ENCODE results near the gene COL6A2.
"Not testable (repeated sequence)": the region's sequence is repeated elsewhere in the genome, so short reads cannot be mapped to it uniquely, and the experiment has no call there.

Gene COL6A2

DNA sequence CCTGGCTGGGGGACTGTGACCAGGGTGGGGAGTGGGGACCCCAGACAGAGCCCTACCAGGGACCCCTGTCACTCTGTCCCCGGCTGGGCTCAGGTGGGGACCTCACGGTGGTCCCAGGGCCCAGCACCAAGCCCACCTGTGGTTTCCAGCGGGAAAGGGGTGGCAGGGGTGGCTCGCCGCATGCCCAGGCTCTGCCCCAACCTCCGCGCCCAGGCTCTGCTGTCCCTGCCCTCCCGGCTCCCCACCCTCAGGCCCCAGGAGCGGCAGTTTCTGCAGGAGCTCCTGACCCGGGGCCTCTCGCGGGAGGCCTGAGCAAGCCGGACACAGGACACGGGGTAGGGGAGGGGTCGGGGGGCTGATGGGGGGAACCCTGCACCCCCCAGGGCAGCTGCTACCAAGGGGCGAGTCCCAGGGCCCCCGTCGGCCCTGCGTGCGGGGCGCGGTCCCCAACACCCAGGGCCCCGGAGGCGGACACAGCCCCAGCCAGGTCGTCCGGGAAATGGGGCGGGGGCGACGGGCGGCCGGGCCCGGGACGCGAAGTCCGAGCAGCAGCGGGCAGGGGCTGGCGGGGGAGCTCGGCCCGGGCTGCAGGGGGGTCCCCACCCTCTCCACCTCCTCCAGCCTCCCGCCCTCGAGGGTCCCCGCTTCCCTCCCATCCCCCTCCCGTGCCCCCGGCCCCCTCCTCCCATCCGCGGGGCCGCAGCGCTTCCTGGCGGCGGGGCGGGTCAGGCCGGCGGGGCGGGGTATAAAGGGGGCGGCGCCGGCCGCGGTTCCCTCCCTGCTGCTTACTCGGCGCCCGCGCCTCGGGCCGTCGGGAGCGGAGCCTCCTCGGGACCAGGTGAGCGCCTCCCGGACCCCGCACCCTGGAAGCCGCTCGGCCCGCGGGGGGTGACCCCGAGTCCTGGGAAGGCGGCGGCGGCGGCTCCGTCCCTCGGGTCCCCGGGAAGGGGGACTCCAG, at the start of gene COL6A2:
Gene COL6A2 (plus strand): TSS at position 777 of the 958 bp plus-strand sequence.
- peak; percentile 58 for DNase-seq

DNA sequence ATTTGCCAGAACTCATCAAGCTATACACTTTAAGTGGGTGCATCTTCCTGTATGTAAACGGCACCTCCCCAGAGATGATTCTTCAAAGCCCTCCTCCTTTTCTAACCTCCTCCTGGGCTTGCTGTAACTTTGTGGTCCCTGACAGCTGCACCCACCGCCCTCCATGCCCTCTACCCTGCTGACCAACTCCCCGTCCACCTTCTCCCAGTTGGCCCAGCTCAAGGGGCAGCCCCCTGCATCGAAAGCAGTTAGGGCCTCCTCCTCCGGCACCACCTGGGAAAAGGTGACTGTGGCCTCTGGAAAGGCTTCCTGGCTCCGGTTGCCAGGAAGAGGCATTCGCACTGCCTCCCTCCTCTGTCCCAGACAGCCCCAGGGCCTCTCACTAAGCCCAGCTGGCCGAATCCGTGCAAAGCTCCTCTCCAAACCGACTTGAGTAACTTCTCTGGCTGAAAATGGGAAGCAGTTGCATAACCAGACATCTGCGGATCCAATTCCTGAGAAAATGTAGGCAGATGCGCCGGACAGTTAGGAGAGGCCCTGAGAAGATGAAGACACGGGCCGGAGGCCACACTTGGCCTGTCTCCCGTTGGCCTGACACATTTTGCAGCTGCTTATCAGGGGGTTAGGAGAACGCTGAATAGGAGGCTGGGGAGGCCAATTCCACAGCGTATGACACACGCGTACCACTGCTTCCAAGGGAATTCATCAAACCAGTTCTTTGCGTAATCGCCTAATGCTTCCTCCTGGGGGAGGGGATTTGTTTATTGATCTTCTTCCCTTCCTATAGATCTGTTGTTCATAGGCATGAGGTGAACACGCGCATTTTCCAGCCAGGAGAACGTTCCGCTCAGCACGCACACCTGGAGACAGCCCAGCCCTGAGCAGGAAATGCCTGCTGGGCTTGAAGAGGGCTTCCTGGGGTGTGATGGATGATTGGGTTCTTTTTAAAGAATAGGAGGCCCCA, 48.7 kb upstream of the COL6A2 start:
- DNase-seq, result no peak

DNA sequence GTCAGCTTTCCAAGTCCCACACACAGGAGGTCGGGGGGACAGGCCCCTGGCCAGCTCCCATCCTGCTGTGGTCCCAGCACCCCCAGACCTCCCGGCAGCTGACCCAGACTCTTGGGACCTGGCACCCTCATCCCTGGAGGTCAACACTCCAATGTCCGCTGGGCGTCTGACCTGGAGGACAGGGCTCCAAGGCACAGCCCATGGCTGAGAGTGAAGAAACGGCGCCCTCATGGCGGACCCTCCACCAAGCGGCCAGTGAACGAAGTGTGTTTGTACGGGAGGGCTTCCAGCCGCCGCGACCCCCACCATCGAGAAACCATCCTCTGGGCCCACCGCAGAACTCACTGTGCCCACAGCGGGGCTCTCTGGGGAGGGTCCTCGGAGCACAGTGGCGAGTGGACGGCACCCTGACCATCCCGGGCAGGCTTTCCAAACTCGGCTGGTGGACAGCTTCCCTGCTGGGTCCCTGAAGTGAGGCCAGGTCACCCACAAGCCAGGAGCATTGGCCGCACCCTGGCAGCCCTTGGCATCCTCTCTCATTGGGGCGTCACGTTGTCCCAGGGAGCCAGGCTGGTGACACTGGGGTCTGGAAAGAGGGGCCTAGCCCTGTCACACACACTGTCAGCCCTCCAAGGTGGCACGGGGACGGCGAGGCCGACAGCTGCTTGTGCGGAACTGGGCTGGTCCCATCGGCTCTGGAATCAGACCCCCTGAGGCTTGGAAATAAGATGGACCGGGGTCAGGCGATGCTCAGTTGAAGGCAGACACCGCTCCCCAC, 47.8 kb upstream of the COL6A2 start:
- DNase-seq, result no peak

DNA sequence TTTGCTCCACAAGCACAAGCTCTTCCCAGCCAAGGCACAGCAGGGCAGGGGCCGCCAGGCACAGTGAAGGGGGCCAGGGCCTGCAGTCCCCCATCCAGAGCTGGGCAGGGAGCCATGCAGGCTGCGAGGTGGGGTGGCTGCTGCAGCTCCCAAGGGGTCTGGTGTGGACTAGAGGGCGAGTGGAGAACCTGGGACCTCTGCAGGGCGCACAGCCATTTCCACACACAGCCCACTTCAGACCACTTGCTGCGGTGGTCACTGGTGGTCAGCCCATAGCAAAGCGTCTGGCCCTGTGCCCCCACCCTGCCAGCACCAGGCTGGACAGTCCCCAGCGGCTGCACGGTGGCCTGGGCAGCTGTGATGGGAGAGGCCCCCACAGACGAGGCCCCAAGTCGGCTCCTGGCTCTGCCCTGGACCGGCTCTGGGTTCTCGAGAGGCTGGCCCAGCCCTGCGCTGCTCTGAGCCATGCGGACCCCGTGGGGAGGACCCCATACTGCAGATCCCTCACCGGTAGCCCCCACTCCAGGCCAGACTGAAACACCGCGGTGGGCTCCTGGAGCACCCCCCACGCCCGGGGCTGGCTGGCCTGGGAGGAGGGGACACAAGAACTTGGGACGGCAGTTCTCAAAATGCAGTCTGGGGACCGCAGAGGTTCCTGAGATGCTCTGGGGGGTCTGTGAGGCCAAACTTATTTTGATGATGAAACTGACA, 47.1 kb upstream of the COL6A2 start:
- no peak for DNase-seq

DNA sequence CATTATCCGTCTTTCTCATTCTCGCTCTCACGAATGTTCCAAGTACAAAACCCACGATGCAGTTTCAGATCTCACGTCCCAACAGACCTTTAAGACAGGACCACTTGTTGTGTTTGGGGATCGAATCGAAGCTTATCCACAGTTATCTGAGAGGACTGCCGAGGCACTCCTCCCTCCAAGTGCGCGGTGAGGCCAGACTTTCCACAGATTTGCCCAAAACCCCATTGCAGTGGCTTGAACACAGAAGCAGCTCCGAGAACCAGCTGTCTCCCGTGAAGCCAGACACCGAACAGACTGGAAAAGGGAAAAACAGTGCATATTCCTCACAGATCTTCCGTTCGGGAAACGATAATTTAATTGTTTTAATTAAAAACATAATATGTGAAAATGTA, 46.5 kb upstream of the COL6A2 start:
- no peak for DNase-seq

DNA sequence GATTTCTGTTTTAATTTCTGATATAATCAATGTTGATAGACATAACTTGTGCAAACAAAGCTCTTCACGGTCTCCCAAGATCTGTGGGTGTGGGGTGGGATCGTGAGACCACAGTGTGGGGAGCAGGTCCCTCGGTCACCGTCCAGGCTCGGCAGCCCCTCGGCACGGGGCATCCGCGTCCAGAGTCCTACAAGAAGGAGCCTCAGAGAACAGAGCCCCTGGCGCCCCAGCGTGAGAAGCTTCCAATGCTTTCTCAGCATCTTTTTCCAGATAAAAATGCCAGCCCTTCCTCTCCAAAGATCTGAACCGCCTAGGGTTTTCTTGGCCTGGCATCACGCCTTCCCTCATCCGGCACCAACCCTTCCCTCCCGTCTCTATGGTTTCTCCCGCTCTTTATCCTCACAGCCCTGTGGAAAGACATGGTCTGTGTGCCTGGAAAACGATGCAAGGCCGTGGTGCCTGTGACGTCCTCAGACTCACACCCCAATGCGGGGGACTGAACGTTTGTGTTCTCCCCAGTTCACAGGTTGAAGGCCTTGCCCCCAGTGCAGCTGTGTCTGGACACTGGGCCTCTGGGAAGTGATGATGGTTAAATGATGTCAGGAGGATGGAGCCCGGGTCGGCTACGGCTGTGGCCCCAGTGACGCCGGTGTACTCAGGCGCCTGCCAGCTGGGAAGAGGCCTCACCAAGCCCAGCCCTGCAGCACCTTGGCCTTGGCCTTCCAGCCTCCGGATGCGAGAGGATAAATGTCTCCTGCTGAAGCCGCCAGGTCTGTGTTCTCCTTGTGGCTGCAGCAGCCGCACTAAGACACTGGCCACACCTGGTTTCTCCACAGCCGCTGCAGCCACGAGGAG, 45.9 kb upstream of the COL6A2 start:
- no peak for DNase-seq

DNA sequence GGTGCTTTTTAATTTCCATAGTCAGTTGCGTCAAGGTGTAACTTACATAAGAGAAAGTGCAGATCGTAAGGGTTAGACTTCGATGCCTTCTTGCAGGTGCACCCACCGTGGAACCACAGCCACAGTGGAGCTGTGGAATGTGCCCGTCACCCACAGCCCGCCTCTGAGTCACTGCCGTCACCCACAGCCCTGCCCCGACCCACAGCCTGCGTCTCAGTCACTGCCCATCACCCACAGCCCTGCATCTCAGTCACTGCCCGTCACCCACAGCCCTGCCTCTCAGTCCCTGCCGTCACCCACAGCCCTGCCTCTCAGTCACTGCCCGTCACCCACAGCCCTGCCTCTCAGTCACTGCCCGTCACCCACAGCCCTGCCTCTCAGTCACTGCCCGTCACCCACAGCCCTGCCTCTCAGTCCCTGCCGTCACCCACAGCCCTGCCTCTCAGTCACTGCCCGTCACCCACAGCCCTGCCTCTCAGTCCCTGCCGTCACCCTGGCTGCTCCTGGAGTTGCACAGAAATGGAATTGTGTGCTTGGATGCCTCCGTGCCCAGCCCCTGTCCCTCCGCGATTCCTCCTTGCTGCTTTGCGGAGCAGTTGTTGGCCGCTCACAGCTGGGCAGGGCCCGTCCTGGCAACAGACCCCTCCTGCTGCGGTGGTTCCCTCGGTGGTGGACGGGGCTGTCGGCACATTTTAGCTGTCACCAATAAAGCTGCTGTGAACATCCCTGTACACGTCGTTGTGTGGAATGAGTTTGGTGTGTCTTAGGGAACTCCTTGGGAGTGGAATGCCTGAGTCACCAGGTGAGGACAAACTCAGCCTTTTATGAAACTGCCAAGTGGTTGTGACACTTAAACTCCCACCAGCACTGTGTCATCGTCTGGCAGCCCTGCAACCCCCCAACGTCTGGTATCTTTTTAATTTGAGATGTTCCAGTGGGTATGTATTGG, 44.9 kb upstream of the COL6A2 start:
- DNase-seq, result no peak

DNA sequence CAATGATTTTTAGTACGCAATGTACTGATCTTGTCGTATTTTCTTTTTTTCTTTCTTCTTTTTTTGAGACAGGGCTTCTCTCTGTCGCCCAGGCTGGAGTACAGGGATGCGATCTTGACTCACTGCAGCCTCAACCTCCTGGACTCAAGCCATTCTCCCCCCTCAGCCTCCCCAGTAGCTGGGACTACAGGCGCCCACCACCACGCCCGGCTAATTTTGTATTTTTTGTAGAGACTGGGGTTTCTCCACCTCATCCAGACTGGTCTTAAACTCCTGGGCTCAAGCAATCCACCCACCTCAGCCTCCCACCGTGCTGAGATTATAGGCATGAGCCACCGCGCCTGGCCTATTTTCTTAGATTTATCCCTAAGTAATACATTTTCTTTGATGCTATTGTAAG, 43.9 kb upstream of the COL6A2 start:
- no peak for DNase-seq

DNA sequence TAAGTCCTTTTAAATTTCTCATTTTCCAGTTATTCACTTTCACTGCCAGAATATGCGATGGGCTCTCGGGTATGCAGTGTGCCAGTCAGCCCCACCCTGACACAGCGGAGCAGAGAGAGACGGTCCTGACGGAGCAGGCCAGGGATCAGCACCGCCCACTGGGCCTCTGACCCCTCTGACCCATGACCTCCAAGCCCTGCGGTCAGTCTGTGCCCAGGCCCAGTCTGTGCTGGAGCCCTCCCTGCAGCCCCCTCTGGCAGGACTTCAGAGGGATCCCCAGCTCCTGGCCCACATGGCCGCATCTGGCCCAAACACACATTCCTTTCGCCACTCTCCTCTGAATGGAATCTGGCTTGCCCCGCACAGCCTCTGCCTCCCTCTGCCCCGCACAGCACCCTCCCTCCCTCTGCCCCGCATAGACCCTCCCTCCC, 43.4 kb upstream of the COL6A2 start:
- no peak for DNase-seq

DNA sequence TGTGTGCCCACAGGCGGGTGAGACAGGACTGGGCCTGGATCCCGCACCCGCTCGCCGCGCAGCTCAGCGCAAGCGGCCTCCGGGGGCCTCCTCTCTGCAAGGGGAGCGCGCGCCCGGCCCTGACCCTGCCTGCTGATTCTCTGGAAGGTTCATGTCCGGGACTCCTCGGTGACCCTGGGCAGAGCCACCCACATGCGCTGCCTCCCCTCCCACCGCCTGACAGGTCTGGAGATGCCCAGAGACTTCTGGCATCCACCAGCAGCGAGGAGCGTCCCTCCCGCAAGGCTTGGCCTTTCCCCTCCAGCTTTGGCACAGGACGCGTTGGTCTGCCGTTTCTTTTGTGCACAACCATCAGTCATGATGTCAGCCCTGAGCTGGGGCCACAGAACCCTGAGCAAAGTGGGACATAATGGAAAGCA, 42.0 kb upstream of the COL6A2 start:
- DNase-seq, result no peak

DNA sequence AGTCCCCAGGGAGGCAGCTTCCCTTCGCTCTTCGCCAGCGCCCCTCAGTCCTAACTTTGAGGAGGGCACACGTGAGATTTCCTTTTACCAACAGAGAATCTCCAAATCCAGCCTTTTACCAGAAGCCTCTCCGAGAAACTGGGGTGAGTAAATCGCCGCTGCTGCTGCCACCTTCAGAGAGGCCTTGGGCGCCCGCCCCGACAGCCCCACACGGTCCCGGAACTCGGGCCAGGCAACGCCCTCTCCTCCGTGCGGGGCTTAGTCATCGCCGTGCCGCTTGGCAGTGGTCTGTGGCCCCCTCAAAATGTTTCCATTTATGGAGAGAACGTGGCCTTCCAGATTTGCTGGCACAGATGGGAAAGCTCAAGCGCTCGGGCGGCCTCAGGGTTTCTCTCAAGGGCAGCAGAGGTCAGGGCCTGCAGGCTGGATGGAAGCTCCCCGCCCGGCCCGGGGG, 41.4 kb upstream of the COL6A2 start:
- no peak for DNase-seq

DNA sequence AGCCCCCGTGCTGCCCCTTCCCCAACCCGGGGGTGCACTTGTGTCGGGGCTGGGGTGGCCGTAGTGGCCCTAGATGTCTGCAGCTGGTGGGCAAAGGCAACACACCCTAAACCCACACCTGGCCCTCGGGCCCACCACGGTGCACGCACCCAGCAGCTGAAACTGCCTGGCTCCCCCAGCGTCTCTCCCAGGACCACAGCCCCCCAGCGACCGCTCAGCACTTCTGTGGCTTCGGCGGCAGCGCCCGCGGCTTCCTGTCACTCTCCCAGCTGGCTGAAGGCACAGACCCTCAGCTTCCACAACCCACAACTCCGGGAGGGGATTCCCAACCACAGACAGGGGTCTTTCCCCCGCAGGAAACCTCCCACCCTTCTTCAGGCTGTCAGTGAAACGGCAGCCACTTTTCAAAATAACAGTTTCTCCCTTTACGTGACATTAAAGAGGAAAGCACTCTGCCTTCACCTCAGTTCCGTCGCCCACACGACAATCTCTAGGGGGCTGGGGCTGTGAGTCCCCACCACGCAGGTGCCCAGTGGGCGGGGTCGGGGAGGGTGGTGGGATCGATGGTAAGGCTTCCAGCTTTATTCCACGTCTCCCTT, 40.7 kb upstream of the COL6A2 start:
- DNase-seq, result peak; percentile 29

DNA sequence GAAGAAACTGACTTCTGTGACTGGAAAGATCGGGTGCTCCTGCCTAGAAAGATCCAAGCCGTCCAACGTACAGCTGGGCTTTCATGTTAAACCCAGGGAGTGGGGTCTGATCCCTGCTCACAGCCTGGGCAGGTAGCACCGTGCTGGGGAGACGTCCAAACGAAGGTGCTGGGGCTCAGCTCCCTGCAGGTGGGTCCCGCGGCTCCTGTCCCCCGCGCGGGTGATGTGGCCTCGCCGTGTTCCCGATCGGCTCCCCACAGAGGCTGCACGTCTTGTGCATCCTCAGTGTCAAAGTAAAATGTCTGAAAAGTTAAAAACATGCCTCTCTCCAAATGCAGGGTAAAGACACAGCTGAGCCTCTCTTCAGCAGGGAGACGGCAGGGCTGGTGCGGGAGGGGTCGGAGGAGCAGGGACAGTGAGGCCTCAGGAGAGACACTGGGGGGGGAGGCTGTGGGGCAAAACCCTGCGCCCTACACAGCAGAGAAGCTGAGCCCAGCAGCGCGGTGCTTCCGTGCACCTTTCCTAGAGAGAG, 40.1 kb upstream of the COL6A2 start:
- no peak for DNase-seq

DNA sequence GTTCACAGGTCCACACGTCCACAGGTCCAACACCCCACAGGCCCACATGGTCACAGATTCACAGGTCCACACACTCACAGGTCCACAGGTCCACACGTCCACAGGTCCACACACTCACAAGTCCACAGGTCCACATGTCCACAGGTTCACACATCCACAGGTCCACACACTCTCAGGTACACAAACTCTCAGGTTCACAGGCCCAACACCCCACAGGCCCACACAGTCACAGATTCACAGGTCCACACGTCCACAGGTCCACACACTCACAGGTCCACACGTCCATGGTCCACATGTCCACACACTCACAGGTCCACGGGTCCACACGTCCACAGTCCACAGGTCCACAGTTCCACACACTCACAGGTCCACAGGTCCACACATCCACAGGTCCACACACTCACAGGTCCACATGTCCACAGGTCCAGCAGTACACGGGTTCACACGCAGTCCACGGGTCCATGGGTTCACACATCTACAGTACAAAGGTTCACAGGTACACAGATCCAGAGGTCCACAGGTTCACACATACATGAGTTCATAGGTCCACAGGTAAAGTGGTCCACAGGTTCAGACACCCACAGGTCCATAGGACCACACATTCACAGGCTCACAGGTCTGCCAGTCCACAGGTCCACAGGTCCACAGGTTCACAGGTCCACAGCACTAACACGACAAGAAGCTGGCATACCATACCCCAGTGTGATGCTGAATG, 39.3 kb upstream of the COL6A2 start:
- DNase-seq, result no peak

DNA sequence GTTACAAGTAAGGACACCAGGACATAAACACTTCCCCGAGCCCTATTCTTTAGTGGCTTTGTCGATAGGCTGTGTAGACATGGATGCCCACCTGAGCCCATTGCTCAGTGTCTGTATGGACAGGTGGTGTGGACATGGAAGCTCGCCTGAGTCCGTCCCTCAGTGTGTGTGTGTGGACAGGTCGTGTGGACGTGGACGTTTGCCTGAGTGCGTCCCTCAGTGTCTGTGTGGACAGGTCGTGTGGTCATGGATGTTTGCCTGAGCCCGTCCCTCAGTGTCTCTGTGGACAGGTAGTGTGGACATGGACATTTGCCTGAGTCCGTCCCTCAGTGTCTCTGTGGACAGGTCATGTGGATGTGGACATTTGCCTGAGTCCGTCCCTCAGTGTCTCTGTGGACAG, 38.7 kb upstream of the COL6A2 start:
- no peak for DNase-seq

DNA sequence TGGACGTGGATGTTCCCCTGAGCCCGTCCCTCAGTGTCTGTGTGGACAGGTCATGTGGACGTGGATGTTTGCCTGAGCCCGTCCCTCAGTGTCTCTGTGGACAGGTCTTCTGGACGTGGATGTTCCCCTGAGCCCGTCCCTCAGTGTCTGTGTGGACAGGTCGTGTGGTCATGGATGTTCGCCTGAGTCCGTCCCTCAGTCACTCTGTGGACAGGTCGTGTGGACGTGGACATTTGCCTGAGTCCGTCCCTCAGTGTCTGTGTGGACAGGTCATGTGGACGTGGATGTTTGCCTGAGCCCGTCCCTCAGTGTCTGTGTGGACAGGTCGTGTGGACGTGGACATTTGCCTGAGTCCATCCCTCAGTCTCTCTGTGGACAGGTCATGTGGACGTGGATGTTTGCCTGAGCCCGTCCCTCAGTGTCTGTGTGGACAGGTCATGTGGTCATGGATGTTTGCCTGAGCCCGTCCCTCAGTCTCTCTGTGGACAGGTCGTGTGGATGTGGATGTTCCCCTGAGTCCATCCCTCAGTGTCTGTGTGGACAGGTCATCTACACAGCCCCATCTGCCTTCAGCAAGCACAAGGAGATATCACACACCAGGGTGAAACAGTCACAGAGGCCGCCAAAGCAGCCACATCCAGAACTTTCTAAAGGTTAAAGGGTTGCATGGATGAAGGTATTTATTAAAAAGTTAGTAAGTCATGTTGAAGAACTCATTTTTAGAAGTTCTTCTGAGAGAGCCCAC, 38.0 kb upstream of the COL6A2 start:
- DNase-seq, result not testable (repeated sequence)

DNA sequence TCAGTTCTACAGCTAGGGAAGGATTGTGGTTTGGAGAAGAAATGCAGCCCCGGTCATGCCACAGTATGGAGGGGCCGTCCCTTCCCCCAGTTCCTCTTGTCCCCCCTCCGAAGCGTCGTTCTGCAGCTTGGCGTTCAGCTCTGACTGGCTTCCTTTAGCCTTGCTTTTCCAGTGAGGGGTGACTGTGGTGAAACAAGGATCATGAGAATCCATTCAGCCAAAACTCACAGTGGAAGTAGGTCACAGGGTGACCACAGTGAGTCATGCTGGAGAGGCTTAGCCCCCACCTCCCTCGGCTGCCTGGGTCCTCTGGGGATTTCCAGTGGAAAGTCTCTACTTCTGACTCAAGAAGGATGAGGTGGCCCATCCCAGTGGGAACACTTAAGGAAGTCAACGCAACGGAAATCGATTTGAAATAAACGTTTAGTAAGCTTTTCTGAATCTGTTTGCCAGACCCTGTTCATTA, 37.3 kb upstream of the COL6A2 start:
- peak; percentile 18 for DNase-seq
